GM21825 (cell line): Measurements from ENCODE around the gene KIRREL3.

Experiments
- ATAC-seq: cut with Tn5 transposase; IDR thresholded peaks from one replicate; pipeline ENCODE4 v1.9.1; 2021; ENCODE audit warnings: mild to moderate bottlenecking, moderate library complexity; ENCODE audit not compliant: unreplicated experiment

Gene KIRREL3

GRCh38 chr11:126479178-126479930 lies 521.2 kb downstream of the KIRREL3 start:
- ATAC-seq, result no peak

GRCh38 chr11:126478466-126478865 lies 522.1 kb downstream of the KIRREL3 start:
- ATAC-seq, result no peak

GRCh38 chr11:126477535-126478305 lies 522.9 kb downstream of the KIRREL3 start:
- no peak for ATAC-seq

GRCh38 chr11:126476977-126477376 lies 523.6 kb downstream of the KIRREL3 start:
- no peak for ATAC-seq

GRCh38 chr11:126476266-126476924 lies 524.2 kb downstream of the KIRREL3 start:
- ATAC-seq, result no peak

- no peak for ATAC-seq
Measured at GRCh38 chr11:126475014-126475991, 525.3 kb downstream of the KIRREL3 start.

GRCh38 chr11:126474220-126474619 lies 526.4 kb downstream of the KIRREL3 start:
- ATAC-seq, result no peak

- no peak for ATAC-seq
Measured at GRCh38 chr11:126473269-126473668, 527.3 kb downstream of the KIRREL3 start.

- no peak for ATAC-seq
Measured at GRCh38 chr11:126469311-126469710, 531.3 kb downstream of the KIRREL3 start.

- ATAC-seq, result no peak
Measured at GRCh38 chr11:126468102-126468521, 532.5 kb downstream of the KIRREL3 start.

- no peak for ATAC-seq
Measured at GRCh38 chr11:126467471-126467870, 533.1 kb downstream of the KIRREL3 start.

GRCh38 chr11:126467046-126467370 lies 533.6 kb downstream of the KIRREL3 start:
- no peak for ATAC-seq

GRCh38 chr11:126466236-126467045 lies 534.1 kb downstream of the KIRREL3 start:
- ATAC-seq, result no peak

GRCh38 chr11:126465573-126466188 lies 534.9 kb downstream of the KIRREL3 start:
- peak; percentile 83 for ATAC-seq

GRCh38 chr11:126464796-126465195 lies 535.8 kb downstream of the KIRREL3 start:
- ATAC-seq, result no peak

GRCh38 chr11:126462422-126462821 lies 538.1 kb downstream of the KIRREL3 start:
- ATAC-seq, result no peak

- ATAC-seq, result no peak
Measured at GRCh38 chr11:126461996-126462395, 538.6 kb downstream of the KIRREL3 start.

- no peak for ATAC-seq
Measured at GRCh38 chr11:126461096-126461440, 539.5 kb downstream of the KIRREL3 start.

GRCh38 chr11:126460417-126461095 lies 540.0 kb downstream of the KIRREL3 start:
- no peak for ATAC-seq
